HFFc6 (cell line): Measurements from ENCODE around the gene EVX2. TPM values are rescaled to one million over a fixed set of nuclear protein-coding genes. Genes with fewer than 3 reads are reported as not detected.

Experiments
- DNase-seq: peaks from one replicate; pipeline ENCODE4 v3.0.0-alpha.2; 2018
- H3K27ac Mint-ChIP-seq: 2 replicates; pipeline ENCODE4 v1.8.0; 2020; ENCODE audit warnings: mild to moderate bottlenecking, mixed read lengths
- H3K27me3 Mint-ChIP-seq: 2 replicates; pipeline ENCODE4 v1.8.0; 2021; ENCODE audit warnings: mild to moderate bottlenecking, moderate library complexity, mixed read lengths; ENCODE audit not compliant: insufficient read depth
- H3K36me3 Mint-ChIP-seq: 2 replicates; pipeline ENCODE4 v1.8.0; 2021; ENCODE audit warnings: low read depth, mixed read lengths
- H3K4me1 Mint-ChIP-seq: 2 replicates; pipeline ENCODE4 v1.8.0; 2020; ENCODE audit warnings: low read depth, mixed read lengths
- H3K4me3 Mint-ChIP-seq: 2 replicates; pipeline ENCODE4 v1.8.0; 2020; ENCODE audit warnings: mild to moderate bottlenecking, moderate library complexity, mixed read lengths
- H3K9me3 Mint-ChIP-seq: 2 replicates; pipeline ENCODE4 v1.8.0; 2020; ENCODE audit warnings: mild to moderate bottlenecking, mixed read lengths
- total RNA-seq, 6 experiments: library from RNA; stranded (reverse); fragmentation: NEBNext Ultra II Directional; extraction: Animal tissue kit (Norgen Biotek cat#: 25700); gene quantifications; 2 replicates in 1 of 6; 3 replicates in 5 of 6; pipeline ENCODE4 v1.2.3, GENCODE V29; 2021
- TF ChIP-seq, protein P1 (sequence below): fragments of 200-600 bp; sonication (generic); IDR thresholded peaks from 2 replicates; pipeline ENCODE4 v1.5.0; 2021; ENCODE audit warnings: antibody characterized with exemption, mild to moderate bottlenecking

The EVX2 gene
- total RNA-seq, 6 experiments from 2014 or later: not detected

GRCh38 chr2:176101216-176101830, 17.6 kb upstream of the EVX2 start:
- TF ChIP-seq, protein P1, sequence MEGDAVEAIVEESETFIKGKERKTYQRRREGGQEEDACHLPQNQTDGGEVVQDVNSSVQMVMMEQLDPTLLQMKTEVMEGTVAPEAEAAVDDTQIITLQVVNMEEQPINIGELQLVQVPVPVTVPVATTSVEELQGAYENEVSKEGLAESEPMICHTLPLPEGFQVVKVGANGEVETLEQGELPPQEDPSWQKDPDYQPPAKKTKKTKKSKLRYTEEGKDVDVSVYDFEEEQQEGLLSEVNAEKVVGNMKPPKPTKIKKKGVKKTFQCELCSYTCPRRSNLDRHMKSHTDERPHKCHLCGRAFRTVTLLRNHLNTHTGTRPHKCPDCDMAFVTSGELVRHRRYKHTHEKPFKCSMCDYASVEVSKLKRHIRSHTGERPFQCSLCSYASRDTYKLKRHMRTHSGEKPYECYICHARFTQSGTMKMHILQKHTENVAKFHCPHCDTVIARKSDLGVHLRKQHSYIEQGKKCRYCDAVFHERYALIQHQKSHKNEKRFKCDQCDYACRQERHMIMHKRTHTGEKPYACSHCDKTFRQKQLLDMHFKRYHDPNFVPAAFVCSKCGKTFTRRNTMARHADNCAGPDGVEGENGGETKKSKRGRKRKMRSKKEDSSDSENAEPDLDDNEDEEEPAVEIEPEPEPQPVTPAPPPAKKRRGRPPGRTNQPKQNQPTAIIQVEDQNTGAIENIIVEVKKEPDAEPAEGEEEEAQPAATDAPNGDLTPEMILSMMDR: no peak
- H3K27me3 Mint-ChIP-seq: peaks cover 19% of the 10 kb centered on the region
- no peak for DNase-seq
- no peaks in the 10 kb centered on the region for H3K9me3 Mint-ChIP-seq
- no peak overlapping the region for H3K27ac Mint-ChIP-seq
- no peaks in the 10 kb centered on the region for H3K36me3 Mint-ChIP-seq
- peaks cover 43% of the 10 kb centered on the region for H3K4me1 Mint-ChIP-seq
- H3K4me3 Mint-ChIP-seq: no peak overlapping the region

- DNase-seq: no peak
- Mint-ChIP-seq H3K9me3 (no peaks in the 10 kb centered on the region), H3K4me3 (no peak overlapping the region), H3K36me3 (no peaks in the 10 kb centered on the region), H3K27me3 (peaks cover 16% of the 10 kb centered on the region), H3K4me1 (peaks cover 40% of the 10 kb centered on the region), H3K27ac (no peak overlapping the region)
- TF ChIP-seq, protein P1: no peak
These were observed 16.9 kb upstream of the EVX2 start for GRCh38 chr2:176100547-176101140.

GRCh38 chr2:176099728-176100546, 16.2 kb upstream of the EVX2 start, which contains the start of gene HOXD12:
Gene HOXD12 (plus strand): TSS chr2:176099795. CDS start chr2:176099802, 7 bp downstream.
- H3K9me3 Mint-ChIP-seq: no peaks in the 10 kb centered on the region
- no peak for DNase-seq
- H3K27me3 Mint-ChIP-seq: peaks cover 13% of the 10 kb centered on the region
- TF ChIP-seq, protein P1: no peak
- peak within 1 kb of the TSS; percentile 85; the same call in 1 of the 2 replicates for H3K4me3 Mint-ChIP-seq
- no peak within 1 kb of the TSS for H3K27ac Mint-ChIP-seq
- no peaks in the 10 kb centered on the region for H3K36me3 Mint-ChIP-seq
- peaks cover 34% of the 10 kb centered on the region for H3K4me1 Mint-ChIP-seq

DNA sequence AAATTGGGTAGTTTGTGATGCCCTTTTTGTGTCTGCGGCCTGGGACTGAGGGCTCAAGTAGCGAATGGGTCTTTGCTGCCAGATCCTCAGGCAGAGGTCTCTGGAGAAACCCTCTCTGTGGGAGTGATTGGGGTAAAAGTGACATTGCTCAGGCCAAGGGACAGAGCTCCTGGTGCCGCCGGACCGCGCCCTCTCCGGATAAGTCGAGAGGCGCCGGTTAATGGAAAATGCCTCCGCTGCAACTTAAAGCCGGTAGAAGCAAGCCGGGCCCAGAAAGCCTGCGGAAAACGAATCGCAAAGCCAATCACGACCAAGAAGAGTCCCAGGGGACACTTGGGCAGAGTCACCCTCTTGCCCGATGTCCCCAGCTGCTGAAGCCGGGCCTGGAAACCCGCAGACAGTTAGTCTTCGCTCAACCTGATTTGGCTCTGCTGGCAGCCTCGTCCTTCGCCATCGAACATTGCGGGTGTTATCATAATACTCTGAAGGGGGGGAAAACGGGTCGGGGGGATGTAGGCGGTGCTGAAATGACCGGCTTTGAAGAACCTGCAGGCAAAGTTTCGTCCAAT, 15.5 kb upstream of the EVX2 start:
- Mint-ChIP-seq H3K36me3 (no peaks in the 10 kb centered on the region), H3K4me1 (peaks cover 31% of the 10 kb centered on the region), H3K27me3 (peaks cover 13% of the 10 kb centered on the region), H3K27ac (no peak overlapping the region), H3K4me3 (no peak overlapping the region), H3K9me3 (no peaks in the 10 kb centered on the region)
- DNase-seq: no peak
- TF ChIP-seq, protein P1: no peak

GRCh38 chr2:176098366-176099158, 14.8 kb upstream of the EVX2 start:
- H3K4me1 Mint-ChIP-seq: peaks cover 30% of the 10 kb centered on the region
- H3K27me3 Mint-ChIP-seq: peaks cover 20% of the 10 kb centered on the region
- no peak for DNase-seq
- peaks cover 6% of the 10 kb centered on the region; the same call in 1 of the 2 replicates for H3K36me3 Mint-ChIP-seq
- no peaks in the 10 kb centered on the region for H3K9me3 Mint-ChIP-seq
- H3K27ac Mint-ChIP-seq: no peak overlapping the region
- TF ChIP-seq, protein P1: no peak
- H3K4me3 Mint-ChIP-seq: peak overlapping the region; percentile 85
